GM12801 (cell line): ENCODE results near the gene PROX2.

Source experiments
- TF ChIP-seq, protein P1 (sequence below): IDR thresholded peaks from one replicate; pipeline ENCODE4 v1.5.1; 2011; ENCODE audit warnings: control low read depth; ENCODE audit not compliant: insufficient read length; ENCODE audit errors: extremely low read depth

Gene PROX2

DNA sequence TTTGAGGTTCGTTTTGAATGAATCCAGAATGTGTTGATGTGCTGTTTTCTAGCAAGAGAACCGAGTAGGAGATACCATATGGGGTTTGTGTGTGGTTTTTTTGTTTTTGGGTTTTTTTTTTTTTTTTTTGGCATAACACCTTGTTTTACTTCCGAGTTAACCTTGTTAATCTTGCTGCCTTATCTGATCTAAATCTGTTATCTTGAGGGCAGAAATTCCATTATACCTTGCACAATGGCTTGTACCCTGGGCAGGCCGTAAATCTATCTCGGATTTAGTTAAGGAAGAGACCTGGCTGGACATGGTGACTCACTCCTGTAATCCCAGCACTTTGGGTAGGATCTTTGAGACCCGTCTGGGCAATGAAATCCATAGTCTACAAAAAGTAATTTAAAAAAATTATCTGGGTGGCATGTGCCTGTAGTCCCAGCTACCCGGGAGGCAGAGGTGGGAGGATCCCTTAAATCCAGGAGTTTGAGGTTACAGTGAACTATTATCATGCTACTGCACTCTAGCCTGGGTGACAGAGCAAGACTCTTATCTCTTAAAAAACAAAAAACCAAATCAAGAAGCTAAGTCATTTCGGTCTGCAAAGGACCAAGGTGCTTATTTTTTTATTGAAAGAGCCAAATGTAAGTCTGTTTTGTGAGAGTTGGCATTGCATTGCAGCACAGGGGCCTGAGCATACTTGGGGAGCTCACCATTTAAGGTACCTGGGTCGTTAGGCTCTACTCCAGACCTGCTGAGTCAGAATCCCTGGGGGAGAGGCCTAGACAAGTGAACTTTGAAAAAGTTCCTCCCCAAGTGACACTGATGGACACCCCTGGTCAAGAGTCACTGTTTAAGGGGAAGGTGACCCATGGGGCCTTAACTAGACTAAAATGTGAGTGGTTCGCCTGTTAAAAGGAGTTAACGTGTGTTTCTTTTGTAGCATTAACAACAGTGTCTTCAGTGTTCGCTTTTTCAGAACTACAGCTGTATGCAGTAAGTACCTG lies 12.5 kb upstream of the PROX2 start:
- TF ChIP-seq, protein P1, sequence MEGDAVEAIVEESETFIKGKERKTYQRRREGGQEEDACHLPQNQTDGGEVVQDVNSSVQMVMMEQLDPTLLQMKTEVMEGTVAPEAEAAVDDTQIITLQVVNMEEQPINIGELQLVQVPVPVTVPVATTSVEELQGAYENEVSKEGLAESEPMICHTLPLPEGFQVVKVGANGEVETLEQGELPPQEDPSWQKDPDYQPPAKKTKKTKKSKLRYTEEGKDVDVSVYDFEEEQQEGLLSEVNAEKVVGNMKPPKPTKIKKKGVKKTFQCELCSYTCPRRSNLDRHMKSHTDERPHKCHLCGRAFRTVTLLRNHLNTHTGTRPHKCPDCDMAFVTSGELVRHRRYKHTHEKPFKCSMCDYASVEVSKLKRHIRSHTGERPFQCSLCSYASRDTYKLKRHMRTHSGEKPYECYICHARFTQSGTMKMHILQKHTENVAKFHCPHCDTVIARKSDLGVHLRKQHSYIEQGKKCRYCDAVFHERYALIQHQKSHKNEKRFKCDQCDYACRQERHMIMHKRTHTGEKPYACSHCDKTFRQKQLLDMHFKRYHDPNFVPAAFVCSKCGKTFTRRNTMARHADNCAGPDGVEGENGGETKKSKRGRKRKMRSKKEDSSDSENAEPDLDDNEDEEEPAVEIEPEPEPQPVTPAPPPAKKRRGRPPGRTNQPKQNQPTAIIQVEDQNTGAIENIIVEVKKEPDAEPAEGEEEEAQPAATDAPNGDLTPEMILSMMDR, result no peak

DNA sequence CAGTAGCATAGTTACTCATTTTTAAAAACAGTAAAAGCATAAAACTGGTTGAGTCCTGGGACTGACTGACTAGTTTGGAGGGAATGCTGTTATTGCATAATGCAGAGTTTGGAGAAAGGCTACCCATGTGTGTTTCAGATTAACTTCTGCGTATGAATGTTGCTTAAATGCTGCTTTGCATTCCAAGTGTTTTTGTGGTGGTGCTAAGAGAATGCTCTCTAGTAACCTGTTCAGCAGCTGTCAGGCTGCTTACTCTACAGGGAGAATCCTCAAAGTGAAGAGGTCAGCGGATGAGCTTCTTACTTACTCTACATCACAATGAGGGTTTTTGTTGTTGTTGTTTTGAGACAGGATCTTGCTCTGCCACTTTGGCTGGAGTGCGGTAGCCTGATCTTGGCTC lies 10.1 kb upstream of the PROX2 start:
- TF ChIP-seq, protein P1, result no peak

DNA sequence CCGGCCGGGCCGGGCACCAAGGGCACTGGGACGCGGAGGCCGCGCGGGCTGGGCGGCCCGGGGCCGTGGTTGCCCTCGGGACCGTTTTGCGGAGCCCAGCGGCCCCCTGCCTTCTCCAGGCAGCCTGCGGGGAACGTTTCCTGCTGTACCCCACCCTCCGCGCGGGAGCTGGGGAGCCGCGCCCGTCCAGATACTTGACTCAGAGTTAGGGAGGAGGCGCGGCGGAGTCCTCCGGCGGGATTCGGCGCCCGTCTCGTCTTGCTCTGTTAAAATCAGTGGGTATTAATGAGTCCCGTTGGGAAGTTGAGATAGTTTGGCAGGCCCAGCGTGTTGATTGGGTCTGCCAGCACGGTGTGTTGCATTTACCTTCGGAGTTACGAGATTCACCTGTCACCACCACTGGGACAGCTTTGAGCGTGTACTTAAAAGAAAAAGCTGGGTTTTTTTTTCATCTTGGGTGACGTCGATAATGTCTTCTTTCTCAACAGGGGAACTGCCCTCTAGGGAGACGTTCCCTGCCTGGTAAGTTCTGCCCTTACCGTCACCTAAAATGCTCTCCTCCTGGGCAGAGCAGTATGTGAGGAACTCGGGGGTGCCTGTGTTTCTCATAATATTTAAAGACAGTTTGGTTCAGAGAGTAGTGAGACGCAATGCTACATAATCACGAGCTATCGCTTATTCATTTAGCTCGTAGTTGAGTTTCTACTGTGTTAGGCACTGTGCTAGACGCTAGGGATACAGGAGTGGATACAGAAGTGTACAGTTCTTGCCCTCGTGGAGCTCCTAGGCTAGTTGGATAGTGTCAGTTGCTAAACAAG lies 6.4 kb upstream of the PROX2 start:
- TF ChIP-seq, protein P1, result no peak

DNA sequence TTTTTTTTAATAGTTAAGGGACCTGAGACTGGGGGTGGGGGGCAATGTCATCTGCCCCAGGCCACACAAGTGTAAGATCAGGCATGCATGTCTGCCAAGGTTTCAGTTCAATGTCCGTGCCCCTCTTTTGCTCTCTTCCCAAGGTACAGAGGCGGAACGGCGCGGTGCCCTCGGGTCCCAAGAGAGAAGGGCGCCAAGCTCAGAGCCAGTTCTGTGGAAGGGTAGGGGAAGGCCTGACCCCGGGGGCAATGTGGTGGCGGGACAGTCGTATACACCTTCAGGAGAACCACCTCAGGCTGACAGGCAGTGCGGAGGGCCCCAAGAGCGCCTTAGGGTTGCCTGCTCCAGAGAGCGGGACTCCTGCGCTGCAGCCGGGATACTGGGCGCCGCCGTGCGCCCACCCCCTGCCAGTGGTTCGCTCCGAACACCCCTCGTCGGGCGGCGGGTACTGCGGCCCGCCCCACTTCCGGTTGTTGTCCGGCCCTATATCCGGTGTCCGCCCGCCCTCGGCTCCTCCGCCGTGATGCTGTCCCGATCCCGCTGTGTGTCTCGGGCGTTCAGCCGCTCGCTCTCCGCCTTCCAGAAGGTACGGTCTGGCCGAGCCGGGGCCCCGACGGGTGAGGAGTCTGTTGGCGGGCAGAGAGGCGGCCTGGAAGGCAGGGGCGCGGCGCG lies 5.6 kb upstream of the PROX2 start, which contains the start of gene DLST:
TSS of gene DLST (plus strand) at position 486 of the 672 bp plus-strand sequence. CDS start at position 524, 38 bp downstream.
- TF ChIP-seq, protein P1, result no peak

DNA sequence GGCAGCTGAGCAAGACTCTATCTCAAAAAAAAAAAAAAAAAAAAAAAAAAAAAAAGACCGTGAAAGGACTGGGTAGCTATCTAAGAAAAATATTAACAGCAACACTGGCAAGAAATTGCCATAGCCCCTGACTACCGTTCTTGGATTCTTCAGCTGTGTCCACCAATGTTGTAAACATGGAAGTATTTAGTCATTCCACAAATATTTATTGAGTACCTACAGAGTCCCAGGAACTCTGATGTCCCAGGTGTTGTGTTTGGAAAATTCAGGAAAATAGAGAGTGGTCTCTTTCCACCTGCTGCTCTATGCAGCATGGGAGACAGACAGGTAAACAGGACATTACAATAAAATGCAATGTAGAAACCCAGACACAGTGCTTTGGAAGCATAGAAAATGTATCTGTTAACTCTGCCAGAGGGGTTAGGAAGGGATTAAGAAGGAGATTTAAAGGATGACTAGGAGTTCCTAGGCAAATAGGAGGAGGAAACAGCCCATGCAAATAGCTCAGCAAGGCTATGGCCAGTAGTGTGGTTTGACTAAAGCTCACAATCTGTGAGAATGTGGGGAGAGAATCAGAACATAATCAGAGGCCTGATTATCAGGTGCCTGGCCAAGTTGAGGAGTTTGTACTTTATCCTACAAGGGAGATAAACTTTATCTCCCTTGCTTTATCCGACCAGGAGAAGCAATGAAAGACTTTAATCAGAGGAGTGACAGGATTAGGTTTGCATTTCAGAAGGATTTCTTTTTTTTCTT lies 3.7 kb upstream of the PROX2 start:
- TF ChIP-seq, protein P1, result no peak

DNA sequence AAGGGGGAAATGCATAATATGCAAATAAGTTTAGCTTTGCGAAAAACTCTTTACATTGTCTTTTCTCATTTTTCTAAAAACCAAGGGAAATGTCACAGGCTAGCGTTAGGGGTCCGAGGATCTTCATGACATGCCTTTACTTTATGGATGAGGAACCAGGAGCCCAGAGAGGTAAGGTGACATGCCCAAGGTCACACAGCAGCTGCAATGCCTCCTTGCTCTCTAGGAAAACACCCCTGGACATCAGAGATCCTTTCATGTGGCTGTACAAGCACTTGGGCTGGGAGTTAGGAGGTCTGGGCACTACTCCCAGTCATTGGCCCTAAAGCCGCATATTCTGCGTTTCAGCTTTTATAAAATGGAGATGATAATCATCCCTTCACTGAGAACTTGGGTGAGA lies 741 bp downstream of the PROX2 start:
- TF ChIP-seq, protein P1, result no peak
